ENCODE results near the gene CFAP251. TPM values are rescaled to one million over a fixed set of nuclear protein-coding genes. Genes with fewer than 3 reads are reported as not detected.
"Not testable (repeated sequence)": the region's sequence is repeated elsewhere in the genome, so short reads cannot be mapped to it uniquely, and the experiment has no call there.

Gene CFAP251
- total RNA-seq, 1 donor from 2014 or later = 16.5 TPM

- peak; percentile 67 for DNase-seq (ENCODE audit: low read depth)
These were observed 109.9 kb downstream of the CFAP251 start for GRCh38 chr12:122028165-122028904.

GRCh38 chr12:122028905-122029560, 110.6 kb downstream of the CFAP251 start:
- DNase-seq (ENCODE audit: low read depth) = no peak

GRCh38 chr12:122029620-122030423, 111.4 kb downstream of the CFAP251 start:
- DNase-seq (ENCODE audit: low read depth) = no peak

- no peak for DNase-seq (ENCODE audit: low read depth)
These were observed 112.1 kb downstream of the CFAP251 start for GRCh38 chr12:122030424-122031035.

- no peak for DNase-seq (ENCODE audit: low read depth)
These were observed 113.2 kb downstream of the CFAP251 start for GRCh38 chr12:122031342-122032216.

GRCh38 chr12:122032580-122032979, 114.2 kb downstream of the CFAP251 start:
- DNase-seq (ENCODE audit: low read depth) = no peak

- DNase-seq (ENCODE audit: low read depth) = no peak
These were observed 116.9 kb downstream of the CFAP251 start for GRCh38 chr12:122035292-122035691.

GRCh38 chr12:122036153-122036552, 117.8 kb downstream of the CFAP251 start:
- no peak for DNase-seq (ENCODE audit: low read depth)

- peak; percentile 98 for DNase-seq (ENCODE audit: low read depth)
These were observed 122.4 kb downstream of the CFAP251 start for GRCh38 chr12:122040579-122041386.

- DNase-seq (ENCODE audit: low read depth) = not testable (repeated sequence)
These were observed 123.1 kb downstream of the CFAP251 start for GRCh38 chr12:122041458-122041857.

GRCh38 chr12:122042910-122043309, 124.5 kb downstream of the CFAP251 start:
- peak; percentile 42 for DNase-seq (ENCODE audit: low read depth)

GRCh38 chr12:122043476-122043875, 125.1 kb downstream of the CFAP251 start:
- DNase-seq (ENCODE audit: low read depth) = no peak

- no peak for DNase-seq (ENCODE audit: low read depth)
These were observed 126.9 kb downstream of the CFAP251 start for GRCh38 chr12:122045262-122045661.

- no peak for DNase-seq (ENCODE audit: low read depth)
These were observed 127.8 kb downstream of the CFAP251 start for GRCh38 chr12:122046145-122046544.

GRCh38 chr12:122048151-122048550, 129.8 kb downstream of the CFAP251 start:
- no peak for DNase-seq (ENCODE audit: low read depth)

GRCh38 chr12:122049827-122050226, 131.4 kb downstream of the CFAP251 start:
- DNase-seq (ENCODE audit: low read depth) = no peak

GRCh38 chr12:122050706-122051105, 132.3 kb downstream of the CFAP251 start:
- DNase-seq (ENCODE audit: low read depth) = no peak

- no peak for DNase-seq (ENCODE audit: low read depth)
These were observed 133.0 kb downstream of the CFAP251 start for GRCh38 chr12:122051231-122051876.

- DNase-seq (ENCODE audit: low read depth) = peak; percentile 65
These were observed 133.9 kb downstream of the CFAP251 start for GRCh38 chr12:122052285-122052684.

All from renal cortical epithelial cell (primary cell).